ENCODE measurements around the gene ZNF385B. TPM values are rescaled to one million over a fixed set of nuclear protein-coding genes. Genes with fewer than 3 reads are reported as not detected.

The ZNF385B gene
- total and polyA plus RNA-seq, 8 donors = 1.8 to 41.4 (median 3.5) TPM; not detected in 1

DNA sequence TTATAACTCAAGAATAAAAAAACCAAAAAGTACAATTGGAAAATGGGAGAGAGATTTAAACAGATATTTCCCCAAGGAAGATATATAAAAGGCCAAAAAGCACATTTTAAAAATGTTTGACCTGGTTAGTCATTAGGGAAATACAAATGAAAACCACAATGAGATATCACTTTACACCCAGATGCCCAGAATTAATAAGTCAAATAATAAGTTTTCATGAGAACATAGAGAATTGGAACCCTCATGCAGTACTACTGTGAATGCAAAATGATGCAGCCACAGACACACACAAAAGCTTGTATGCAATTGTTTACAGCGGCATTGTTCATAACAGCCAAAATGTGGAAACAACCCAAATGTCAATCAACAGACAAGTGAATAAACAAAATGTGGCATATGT is 165.9 kb downstream of the ZNF385B start:
- H3K4me3 ChIP-seq = no peak overlapping the region

DNA sequence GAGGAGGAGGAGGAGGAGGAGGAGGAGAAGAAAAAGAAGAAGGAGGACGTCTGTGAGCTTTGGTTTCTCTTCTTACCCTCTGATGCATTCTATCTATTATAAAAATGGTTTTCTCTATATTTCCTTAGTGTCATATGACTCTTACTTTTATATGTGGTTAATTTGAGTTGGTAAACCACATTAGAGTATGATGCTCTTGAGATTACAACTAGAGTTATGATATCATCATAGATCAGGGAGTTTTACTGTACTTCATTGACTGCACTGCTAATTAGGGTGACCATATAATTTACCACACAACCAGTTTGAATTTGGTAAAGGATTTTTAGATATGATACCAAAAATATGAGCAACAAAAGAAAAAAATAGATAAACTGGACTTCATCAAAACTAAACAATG is 166.4 kb downstream of the ZNF385B start:
- no peak overlapping the region for H3K27ac ChIP-seq

More for the DNA sequence above, 165.9 kb downstream of the ZNF385B start:
- H3K27me3 ChIP-seq = no peaks in the 10 kb centered on the region
- no peaks in the 10 kb centered on the region for H3K36me3 ChIP-seq
- no peak for TF ChIP-seq POLR2A (IDR thresholded peaks at IDR 0.05)
- no peak for TF ChIP-seq EP300 (IDR thresholded peaks at IDR 0.05)
- TF ChIP-seq, protein P1, sequence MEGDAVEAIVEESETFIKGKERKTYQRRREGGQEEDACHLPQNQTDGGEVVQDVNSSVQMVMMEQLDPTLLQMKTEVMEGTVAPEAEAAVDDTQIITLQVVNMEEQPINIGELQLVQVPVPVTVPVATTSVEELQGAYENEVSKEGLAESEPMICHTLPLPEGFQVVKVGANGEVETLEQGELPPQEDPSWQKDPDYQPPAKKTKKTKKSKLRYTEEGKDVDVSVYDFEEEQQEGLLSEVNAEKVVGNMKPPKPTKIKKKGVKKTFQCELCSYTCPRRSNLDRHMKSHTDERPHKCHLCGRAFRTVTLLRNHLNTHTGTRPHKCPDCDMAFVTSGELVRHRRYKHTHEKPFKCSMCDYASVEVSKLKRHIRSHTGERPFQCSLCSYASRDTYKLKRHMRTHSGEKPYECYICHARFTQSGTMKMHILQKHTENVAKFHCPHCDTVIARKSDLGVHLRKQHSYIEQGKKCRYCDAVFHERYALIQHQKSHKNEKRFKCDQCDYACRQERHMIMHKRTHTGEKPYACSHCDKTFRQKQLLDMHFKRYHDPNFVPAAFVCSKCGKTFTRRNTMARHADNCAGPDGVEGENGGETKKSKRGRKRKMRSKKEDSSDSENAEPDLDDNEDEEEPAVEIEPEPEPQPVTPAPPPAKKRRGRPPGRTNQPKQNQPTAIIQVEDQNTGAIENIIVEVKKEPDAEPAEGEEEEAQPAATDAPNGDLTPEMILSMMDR (IDR thresholded peaks at IDR 0.05) = no peak
- WGBS, 5 donors = 98 to 100% (median 100%) methylated on average over 1 of the region's 1 CpG
- H3K27ac ChIP-seq = no peak overlapping the region
- H3K9me3 ChIP-seq = no peaks in the 10 kb centered on the region
- intact Hi-C loops (cut with DNase I; ENCODE audit: low total_unique reads) = no loop called here
- no peak for DNase-seq
- H3K4me1 ChIP-seq = no peaks in the 10 kb centered on the region

DNA sequence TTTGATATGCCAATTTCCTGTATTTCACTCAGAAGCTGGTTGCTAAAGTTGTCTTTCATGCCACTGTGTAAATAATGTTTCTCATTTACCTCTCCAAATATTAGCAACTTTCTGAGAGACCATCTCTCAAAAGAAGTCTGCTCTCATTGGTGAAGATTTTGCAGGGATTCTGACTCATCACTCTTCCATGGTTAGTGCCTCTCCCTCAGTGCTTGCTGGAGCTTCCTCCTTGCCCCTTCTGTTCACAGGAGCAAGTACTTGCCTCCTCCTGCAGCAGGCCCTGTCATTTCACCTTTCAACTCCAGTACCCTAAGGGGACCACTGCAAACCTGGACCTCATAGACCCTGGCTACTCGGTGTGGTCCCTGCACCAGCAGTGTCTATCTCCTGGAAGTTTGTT is 168.8 kb downstream of the ZNF385B start:
- no peak for DNase-seq
- TF ChIP-seq EP300 (IDR thresholded peaks at IDR 0.05) = no peak
- TF ChIP-seq POLR2A (IDR thresholded peaks at IDR 0.05) = no peak
- TF ChIP-seq POLR2AphosphoS5 (IDR thresholded peaks at IDR 0.05) = no peak
- TF ChIP-seq, protein P1 (IDR thresholded peaks at IDR 0.05) = no peak
- 62 to 93% (median 86%) methylated on average over 1 of the region's 1 CpG for WGBS, 5 donors
- intact Hi-C loops (cut with DNase I; ENCODE audit: low total_unique reads) = no loop called here
- no peaks in the 10 kb centered on the region for H3K36me3 ChIP-seq
- H3K27ac ChIP-seq = no peak overlapping the region
- no peaks in the 10 kb centered on the region for H3K4me1 ChIP-seq
- no peaks in the 10 kb centered on the region for H3K27me3 ChIP-seq
- no peak overlapping the region for H3K4me3 ChIP-seq
- no peaks in the 10 kb centered on the region for H3K9me3 ChIP-seq

More for the DNA sequence above, 166.4 kb downstream of the ZNF385B start:
- 66 to 81% (median 71%) methylated on average over 1 of the region's 1 CpG for WGBS, 5 donors
- no peaks in the 10 kb centered on the region for H3K36me3 ChIP-seq
- DNase-seq = no peak
- H3K9me3 ChIP-seq = no peaks in the 10 kb centered on the region
- no peaks in the 10 kb centered on the region for H3K4me1 ChIP-seq
- no peak overlapping the region for H3K4me3 ChIP-seq
- no peaks in the 10 kb centered on the region for H3K27me3 ChIP-seq
- intact Hi-C loops (cut with DNase I; ENCODE audit: low total_unique reads) = no loop called here
- TF ChIP-seq, protein P1 (IDR thresholded peaks at IDR 0.05) = no peak
- TF ChIP-seq EP300 (IDR thresholded peaks at IDR 0.05) = no peak

DNA sequence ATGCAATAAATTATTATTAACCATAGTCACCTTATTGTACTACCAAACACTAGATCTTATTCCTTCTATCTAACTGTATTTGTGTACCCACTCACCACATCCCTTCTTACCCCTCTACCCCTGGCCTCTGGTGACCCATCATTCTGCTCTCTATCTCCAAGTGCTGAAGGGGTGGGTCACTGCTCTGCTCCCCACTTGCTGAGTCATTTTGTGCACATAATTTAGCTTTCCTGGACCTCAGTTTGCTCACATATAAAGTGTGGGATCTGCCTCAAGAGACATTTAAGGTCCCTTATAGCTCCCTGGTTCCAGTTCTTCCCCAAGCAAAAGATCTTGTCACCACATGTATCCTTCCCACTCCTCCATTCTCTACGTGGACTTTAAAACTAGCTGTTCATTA is 169.4 kb downstream of the ZNF385B start:
- H3K36me3 ChIP-seq = no peaks in the 10 kb centered on the region
- H3K27me3 ChIP-seq = no peaks in the 10 kb centered on the region
- H3K9me3 ChIP-seq = no peaks in the 10 kb centered on the region
- intact Hi-C loops (cut with DNase I; ENCODE audit: low total_unique reads) = no loop called here
- 38 to 71% (median 54%) methylated on average over 1 of the region's 1 CpG for WGBS, 5 donors
- H3K4me1 ChIP-seq = no peaks in the 10 kb centered on the region
- DNase-seq = no peak
- no peak overlapping the region for H3K4me3 ChIP-seq
- H3K27ac ChIP-seq = no peak overlapping the region
- TF ChIP-seq, protein P1 (IDR thresholded peaks at IDR 0.05) = no peak

DNA sequence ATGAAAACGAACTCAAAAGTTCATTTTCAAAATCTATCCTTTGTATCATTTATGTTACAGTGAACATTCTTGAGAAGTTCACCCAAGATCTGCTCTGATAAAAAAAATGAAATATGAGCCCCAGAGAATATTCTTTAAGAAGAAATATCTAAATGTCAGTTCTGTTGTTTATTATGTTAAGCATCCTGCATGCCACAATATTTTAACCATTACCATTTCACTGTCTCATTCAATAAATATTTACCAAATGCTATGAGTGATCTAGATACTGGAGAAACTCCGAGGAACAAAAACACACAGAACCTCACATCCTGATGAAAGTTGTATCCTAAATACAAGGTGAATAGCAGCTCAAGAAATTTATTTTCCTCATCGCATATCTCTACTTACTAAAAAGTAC is 170.2 kb downstream of the ZNF385B start:
- no peaks in the 10 kb centered on the region for H3K36me3 ChIP-seq
- WGBS, 5 donors = 67 to 78% (median 74%) methylated on average over 3 of the region's 3 CpGs
- no peak for TF ChIP-seq POLR2AphosphoS5 (IDR thresholded peaks at IDR 0.05)
- TF ChIP-seq, protein P1 (IDR thresholded peaks at IDR 0.05) = no peak
- no peak for TF ChIP-seq EP300 (IDR thresholded peaks at IDR 0.05)
- no peaks in the 10 kb centered on the region for H3K9me3 ChIP-seq
- DNase-seq = no peak
- no peak overlapping the region for H3K4me3 ChIP-seq
- intact Hi-C loops (cut with DNase I; ENCODE audit: low total_unique reads) = no loop called here
- no peaks in the 10 kb centered on the region for H3K4me1 ChIP-seq
- H3K27me3 ChIP-seq = no peaks in the 10 kb centered on the region
- no peak overlapping the region for H3K27ac ChIP-seq

All from stomach (tissue), 9 donors.